ENCODE data around the gene MRC2. TPM values are rescaled to one million over a fixed set of nuclear protein-coding genes. Genes with fewer than 3 reads are reported as not detected.
A peak's percentile ranks its signal among the peaks of the same experiment; 100 is the strongest.

MRC2 gene
- total and polyA plus RNA-seq, 9 of the 15 experiments (the other 6 are each of a cell fraction or from before 2014, with no cell fraction given): 0.28 to 11.5 (median 6.6) TPM

DNA sequence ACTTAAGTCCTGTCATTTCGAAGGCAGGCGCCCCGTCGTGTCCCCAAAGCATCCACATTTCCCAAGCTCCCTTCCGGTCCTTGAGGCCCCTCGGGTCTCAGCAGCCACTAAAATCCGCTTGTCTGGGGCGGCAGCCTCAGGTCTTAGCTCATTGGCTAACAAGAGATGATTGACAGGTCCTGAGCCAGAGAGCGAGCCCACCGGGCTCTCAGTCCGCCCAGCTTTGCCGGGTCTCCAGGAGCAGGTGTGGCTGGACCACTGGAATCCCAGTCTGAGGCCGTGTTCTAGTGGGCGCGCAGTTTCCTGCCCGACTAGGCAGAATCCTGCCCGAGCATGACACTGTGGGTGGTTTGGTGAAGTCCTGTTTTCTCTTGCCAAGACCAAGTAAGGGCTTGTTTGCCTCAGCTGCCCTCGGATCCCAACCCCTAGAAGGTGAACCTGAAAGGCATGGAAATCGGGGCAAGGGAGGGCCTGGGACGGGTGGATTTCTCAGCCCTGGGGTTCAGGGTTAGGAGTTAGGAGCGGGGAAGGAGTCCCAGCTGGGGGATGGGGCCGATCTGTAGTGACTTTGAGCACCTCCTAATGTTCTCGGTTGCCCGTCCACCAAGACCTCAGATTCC is 42.8 kb downstream of the MRC2 start:
- CTCF ChIA-PET (ENCODE audit: low intra/inter-chr PET ratio): no interaction called here
- Histone ChIP-seq H3K4me1 (replicated peaks in 1 of 2; ENCODE audit: control insufficient read depth in 2 of 2, insufficient read depth in 2 of 2, low read length in 2 of 2) (peaks cover 8 to 44% of the 10 kb centered on the region in 2 experiments; a peak in 4 of 5 replicates), H3K4me3 (no peak overlapping the region), H3K27ac (ENCODE audit: extremely low read depth, low read depth, low read length) (no peak overlapping the region), H2AFZ (ENCODE audit: low read depth, low read length) (peak overlapping the region; percentile 59; the same call in 1 of the 2 replicates), H3K4me2 (ENCODE audit: insufficient read depth, low read length) (no peak overlapping the region), H3K9me1 (ENCODE audit: control insufficient read depth, insufficient read depth, low read length) (no peaks in the 10 kb centered on the region), H3K9me3 (replicated peaks; ENCODE audit: control insufficient read depth, insufficient read depth, low read depth, low read length) (no peaks in the 10 kb centered on the region), H3K9ac (ENCODE audit: insufficient read depth in 1 of 2, low read depth in 2 of 2, low read length in 2 of 2) (0 out of 4 replicates have a peak overlapping the region, but pooled peaks of 1 of the 2 experiments have one; percentile 11), H4K20me1 (replicated peaks; ENCODE audit: control insufficient read depth, insufficient read depth, low read length) (no peaks in the 10 kb centered on the region), H3K36me3 (ENCODE audit: control insufficient read depth, insufficient read depth, low read length) (no peaks in the 10 kb centered on the region), H3K79me2 (ENCODE audit: control insufficient read depth, insufficient read depth, low read length) (no peaks in the 10 kb centered on the region), H3K27me3 (ENCODE audit: control insufficient read depth in 2 of 2, insufficient read depth in 2 of 2, low read length in 2 of 2) (peaks cover 0 to 4% of the 10 kb centered on the region in 2 experiments; a peak in 1 of 5 replicates)
- in situ Hi-C loops (cut with MboI): no loop called here
- intact Hi-C loops (cut with micrococcal nuclease): loop anchor here (10.0 kb wide), 1 partner anchor 734 kb away; no protein-coding TSS in a partner anchor
- TF ChIP-seq BCOR (IDR thresholded peaks at IDR 0.05): no peak
- TF ChIP-seq FOS (IDR thresholded peaks at IDR 0.05; ENCODE audit: extremely low read depth, insufficient read length): peak; percentile 6
- TF ChIP-seq, protein P1, sequence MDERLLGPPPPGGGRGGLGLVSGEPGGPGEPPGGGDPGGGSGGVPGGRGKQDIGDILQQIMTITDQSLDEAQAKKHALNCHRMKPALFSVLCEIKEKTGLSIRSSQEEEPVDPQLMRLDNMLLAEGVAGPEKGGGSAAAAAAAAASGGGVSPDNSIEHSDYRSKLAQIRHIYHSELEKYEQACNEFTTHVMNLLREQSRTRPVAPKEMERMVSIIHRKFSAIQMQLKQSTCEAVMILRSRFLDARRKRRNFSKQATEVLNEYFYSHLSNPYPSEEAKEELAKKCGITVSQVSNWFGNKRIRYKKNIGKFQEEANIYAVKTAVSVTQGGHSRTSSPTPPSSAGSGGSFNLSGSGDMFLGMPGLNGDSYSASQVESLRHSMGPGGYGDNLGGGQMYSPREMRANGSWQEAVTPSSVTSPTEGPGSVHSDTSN (CRISPR knock-in tag; IDR thresholded peaks at IDR 0.05; ENCODE audit: low read depth): no peak
- TF ChIP-seq, protein P1 (tag; conservative IDR thresholded peaks at IDR 0.05; ENCODE audit: low read depth): peak; percentile 65
- TF ChIP-seq, protein P2, sequence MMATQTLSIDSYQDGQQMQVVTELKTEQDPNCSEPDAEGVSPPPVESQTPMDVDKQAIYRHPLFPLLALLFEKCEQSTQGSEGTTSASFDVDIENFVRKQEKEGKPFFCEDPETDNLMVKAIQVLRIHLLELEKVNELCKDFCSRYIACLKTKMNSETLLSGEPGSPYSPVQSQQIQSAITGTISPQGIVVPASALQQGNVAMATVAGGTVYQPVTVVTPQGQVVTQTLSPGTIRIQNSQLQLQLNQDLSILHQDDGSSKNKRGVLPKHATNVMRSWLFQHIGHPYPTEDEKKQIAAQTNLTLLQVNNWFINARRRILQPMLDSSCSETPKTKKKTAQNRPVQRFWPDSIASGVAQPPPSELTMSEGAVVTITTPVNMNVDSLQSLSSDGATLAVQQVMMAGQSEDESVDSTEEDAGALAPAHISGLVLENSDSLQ (IDR thresholded peaks at IDR 0.05): peak; percentile 96
- peak; percentile 5 for TF ChIP-seq NFYB (IDR thresholded peaks at IDR 0.05; ENCODE audit: extremely low read depth, insufficient read length)
- POLR2A ChIA-PET: interaction anchor here (0.5 to 1.4 kb wide), 2 partner anchors 11 to 772 kb away, joined by 3 to 4 read pairs; no protein-coding TSS in a partner anchor
- peak; percentile 20; the same call in 2 of the 3 replicates for ATAC-seq
- no peak for FAIRE-seq
- no TSS peak for BruUV-seq (replicated peaks)
- peak in 2 of 4 experiments; percentile 32 to 50 for DNase-seq (ENCODE audit: extremely low read depth in 1 of 4, low spot score in 3 of 4)
- WGBS (ENCODE audit: insufficient coverage, low coverage, missing lambda C conversion rate): 59% methylated on average over 24 of the region's 24 CpGs

Data from K562 (cell line).